GM21825 (cell line): ENCODE measurements around the gene RWDD4.
"Not testable (repeated sequence)": the region's sequence is repeated elsewhere in the genome, so short reads cannot be mapped to it uniquely, and the experiment has no call there.

Source experiments
- ATAC-seq: cut with Tn5 transposase; IDR thresholded peaks from one replicate; pipeline ENCODE4 v1.9.1; 2021; ENCODE audit warnings: mild to moderate bottlenecking, moderate library complexity; ENCODE audit not compliant: unreplicated experiment

The RWDD4 gene

DNA sequence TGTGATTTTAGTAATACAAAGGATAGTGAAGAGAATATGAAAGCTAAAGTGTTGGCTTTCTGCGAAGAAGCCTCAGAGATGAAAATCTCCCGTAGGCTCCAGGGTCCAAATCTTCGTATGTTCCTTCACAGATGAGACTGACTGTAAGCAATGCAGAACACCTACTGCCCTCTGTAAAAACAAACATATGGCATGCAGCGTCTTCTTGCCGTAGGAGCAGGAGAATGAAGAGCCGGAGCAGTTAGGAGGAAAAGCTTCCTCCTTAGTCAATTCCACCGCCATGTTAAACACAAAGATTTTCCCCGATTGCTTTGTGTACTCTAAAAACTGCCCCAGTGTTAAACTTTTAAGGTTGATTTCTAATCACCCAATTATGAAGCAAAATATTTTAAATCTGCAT, 22.5 kb downstream of the RWDD4 start:
- no peak for ATAC-seq

GRCh38 chr4:183635741-183636140, 23.2 kb downstream of the RWDD4 start:
- ATAC-seq = no peak

GRCh38 chr4:183635321-183635720, 23.7 kb downstream of the RWDD4 start:
- no peak for ATAC-seq

- no peak for ATAC-seq
Measured at GRCh38 chr4:183633476-183634400, 25.2 kb downstream of the RWDD4 start.

- ATAC-seq = no peak
Measured at GRCh38 chr4:183632689-183633088, 26.3 kb downstream of the RWDD4 start.

- no peak for ATAC-seq
Measured at GRCh38 chr4:183631577-183632198, 27.3 kb downstream of the RWDD4 start.

DNA sequence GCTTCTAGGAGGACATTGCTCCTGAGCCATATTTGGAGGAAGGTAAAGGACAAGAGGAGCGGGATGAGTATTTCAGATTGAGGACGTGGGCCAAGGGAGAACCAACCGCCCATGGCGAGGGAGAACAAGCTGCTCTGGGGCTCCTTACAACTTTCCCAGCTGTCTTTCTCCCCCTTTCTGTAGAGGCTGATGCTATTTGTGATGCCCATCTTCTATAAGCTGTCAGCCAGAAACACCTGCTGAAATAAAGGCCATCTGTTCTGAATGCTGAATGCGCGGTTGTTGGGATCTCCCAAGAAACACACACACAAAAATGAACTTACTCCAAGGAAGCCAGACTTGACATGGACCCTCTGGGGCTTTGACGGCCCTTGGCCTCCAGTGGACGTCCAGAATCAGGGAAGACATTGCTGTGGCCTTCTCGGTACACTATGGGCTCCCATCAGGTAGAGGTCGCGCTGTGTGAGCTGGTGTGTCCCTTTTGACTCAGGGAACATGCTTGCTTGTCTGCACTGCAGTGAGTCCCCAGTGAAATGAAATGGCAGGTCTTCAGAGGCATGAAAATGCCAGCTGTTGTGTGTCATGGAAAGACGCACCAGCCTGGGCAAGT, 30.9 kb downstream of the RWDD4 start:
- ATAC-seq = no peak

- ATAC-seq = not testable (repeated sequence)
Measured at GRCh38 chr4:183627286-183627685, 31.7 kb downstream of the RWDD4 start.

GRCh38 chr4:183626168-183626567, 32.8 kb downstream of the RWDD4 start:
- ATAC-seq = no peak

GRCh38 chr4:183624548-183624947, 34.4 kb downstream of the RWDD4 start:
- ATAC-seq = no peak

DNA sequence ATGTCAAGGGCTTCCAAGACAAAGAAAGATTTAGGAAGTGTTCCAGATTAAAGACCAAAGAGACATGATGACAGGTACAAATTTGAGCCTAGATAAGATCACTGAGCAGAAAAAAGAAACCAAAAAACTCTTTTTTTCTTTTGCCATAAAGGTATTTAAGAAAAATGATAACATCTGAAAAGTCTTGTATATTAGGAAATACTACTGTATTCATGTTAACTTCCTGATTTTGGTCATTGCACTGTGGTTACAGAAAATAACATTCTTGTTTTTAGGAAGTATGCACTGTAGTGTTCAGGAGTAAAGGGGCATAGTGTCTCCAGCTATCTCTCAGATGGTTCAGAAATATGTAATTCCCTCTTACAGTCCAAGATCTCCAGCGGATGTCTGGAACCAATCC, 37.1 kb downstream of the RWDD4 start:
- ATAC-seq = no peak

- ATAC-seq = no peak
Measured at GRCh38 chr4:183620421-183620820, 38.6 kb downstream of the RWDD4 start.

DNA sequence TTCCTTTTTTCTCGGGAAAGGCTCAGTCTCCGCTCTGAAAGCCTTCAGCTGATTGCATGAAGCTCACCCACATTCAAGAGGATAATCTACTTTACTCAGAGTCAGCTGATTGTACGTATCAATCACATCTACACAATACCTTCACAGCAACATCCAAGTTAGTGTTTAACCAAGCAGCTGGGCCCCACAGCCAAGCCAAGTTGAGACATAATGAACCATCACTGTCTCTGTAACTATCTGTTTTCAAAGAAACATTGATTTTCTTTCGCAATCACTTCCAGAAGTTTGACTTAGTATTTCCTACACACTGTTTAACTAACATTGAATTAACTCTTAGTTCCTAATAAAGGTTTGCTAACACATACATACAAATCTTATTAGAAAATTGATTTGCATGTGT, 40.3 kb downstream of the RWDD4 start:
- no peak for ATAC-seq

DNA sequence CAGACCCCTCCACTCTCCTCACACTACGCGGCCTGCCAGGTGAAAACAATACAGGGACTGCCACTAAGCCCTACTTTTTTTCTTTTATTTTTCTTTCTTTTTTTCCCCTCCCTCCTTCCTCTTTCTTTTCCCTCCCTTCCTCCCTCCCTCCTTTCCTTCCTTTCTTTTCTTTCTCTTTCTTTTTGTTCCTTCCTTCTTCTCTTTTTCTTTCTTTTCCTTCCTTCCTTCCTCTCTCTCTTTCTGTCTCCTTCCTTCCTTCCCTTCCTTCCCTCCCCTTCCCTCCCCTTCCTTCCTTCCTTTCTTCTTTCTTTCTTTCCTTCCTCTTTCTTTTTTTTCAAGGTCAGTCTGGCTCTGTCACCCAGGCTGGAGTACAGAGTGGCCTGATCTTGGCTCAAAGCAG, 41.9 kb downstream of the RWDD4 start:
- ATAC-seq = no peak

DNA sequence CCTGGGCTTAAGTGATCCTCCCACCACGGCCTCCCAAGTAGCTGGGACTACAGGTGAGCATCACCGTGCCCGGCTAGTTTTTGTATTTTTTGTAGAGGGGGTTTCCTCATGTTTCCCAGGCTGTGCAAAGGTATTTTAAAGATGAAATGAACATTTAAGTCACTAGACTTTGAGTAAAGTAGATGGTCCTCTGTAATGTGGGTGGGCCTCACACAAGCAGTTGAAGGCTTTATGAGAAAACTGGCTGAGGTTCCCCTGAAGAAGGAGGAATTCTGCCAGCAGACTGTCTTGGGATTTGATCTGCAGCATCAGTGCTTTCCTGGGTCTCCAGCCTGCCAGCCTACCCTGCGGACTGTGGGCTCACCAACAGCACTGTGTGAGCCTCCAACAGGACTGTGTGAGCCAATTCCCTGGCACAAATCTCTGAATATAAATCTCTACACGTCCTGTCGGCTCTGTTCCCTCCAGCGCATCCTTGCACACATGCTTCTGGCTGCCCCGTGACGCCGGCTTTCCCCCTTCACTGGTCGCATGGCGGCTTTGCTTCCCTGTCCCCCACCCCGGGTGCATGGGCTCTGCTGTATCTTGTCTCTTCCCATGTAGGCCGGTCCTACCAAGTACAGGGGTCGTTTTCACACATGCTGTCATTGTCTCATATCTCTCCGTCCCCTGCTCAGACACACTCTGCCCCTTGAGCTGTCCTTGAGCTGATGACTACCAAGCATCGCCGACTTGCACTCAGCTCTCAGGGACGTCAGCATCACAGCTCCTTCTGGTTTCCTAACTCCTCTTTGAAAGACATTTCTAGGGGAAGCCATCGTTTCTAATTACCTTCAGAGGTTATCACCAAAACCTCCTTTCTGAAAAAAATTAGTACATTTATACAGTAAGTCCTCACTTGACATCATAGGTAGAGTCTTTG, 46.4 kb downstream of the RWDD4 start:
- ATAC-seq = no peak

DNA sequence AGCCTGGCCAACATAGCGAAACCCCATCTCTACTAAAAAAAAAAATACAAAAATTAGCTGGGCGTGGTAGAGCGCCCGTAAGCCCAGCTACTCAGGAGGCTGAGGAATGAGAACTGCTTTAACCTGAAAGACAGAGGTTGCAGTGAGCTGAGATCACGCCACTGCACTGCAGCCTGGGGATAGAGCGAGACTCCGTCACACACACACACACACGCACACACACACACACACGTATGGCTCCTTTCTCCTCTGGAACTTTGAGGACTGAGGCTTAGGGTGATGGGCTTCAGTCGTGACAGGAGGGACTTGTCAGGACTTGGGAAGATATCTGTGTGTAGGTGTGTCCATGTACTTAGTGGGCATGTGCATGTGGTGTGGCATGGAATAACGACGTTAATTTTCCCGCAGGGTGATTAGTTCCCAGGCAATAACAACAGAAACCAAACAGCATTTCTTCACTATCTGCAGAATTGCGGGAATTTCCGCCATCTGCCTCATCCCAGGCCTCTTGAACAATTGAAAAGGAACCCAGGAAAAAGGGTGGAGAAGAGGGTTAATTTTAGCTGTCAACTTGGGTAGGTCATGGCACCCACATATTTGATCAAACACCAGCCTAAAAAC, 47.7 kb downstream of the RWDD4 start:
- ATAC-seq = no peak

GRCh38 chr4:183610613-183611012, 48.4 kb downstream of the RWDD4 start:
- no peak for ATAC-seq

GRCh38 chr4:183610033-183610432, 49.0 kb downstream of the RWDD4 start:
- no peak for ATAC-seq

- no peak for ATAC-seq
Measured at GRCh38 chr4:183609151-183609550, 49.8 kb downstream of the RWDD4 start.

DNA sequence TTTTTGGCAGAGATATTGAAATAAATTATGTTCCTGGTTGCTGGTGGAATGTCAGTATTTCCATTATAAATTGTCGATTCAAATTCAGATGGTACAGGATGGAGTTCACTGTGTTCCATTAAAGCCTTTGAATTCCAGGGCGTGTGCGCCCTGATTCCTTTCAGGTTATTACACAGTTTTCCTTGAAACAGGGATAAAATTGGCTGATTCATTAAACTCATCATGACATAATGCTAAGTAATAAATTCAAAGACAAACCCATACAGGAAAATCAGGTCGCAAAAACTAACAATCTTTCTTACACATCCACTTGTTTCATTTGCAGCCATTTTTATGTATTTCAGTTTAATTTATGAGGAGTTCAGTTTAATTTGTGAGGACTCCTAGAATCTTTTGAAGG, 51.1 kb downstream of the RWDD4 start:
- ATAC-seq = no peak
